Right lobe of liver (tissue), 4 donors: ENCODE data around the gene SLC15A5.

ENCODE experiments used
- CTCF ChIP-seq, 4 donors: fragments of 200-600 bp in 3 of 4; fragments of 450-650 bp in 1 of 4; IDR thresholded peaks; one replicate each; pipeline versions ENCODE4 v1.5.1 to v1.8.0; 2016 to 2022; ENCODE audit warnings: antibody characterized with exemption in 4 of 4, mild to moderate bottlenecking in 2 of 4
- POLR2A ChIP-seq: fragments of 450-650 bp; IDR thresholded peaks from one replicate; pipeline ENCODE4 v1.6.1; 2017; ENCODE audit warnings: antibody characterized with exemption, mild to moderate bottlenecking
- donor health status: DM: no; HTN: no; CAD: no.
- donor health status: DM: no; HTN: no; CAD: no.
- donor health status: DM: no; HTN: yes; CAD: no.

- no peak for TF ChIP-seq POLR2A
- TF ChIP-seq CTCF (IDR thresholded peaks at IDR 0.05) = no peak
Measured at GRCh38 chr12:16218934-16219751, 58.3 kb downstream of the SLC15A5 start.
